OCI-LY1 (cell line): ENCODE data around the gene ATP6V0A1.

Experiments
- CTCF ChIP-seq: fragments of 200-600 bp; sonication (generic), shearing (Covaris generic); IDR thresholded peaks from 2 replicates; pipeline ENCODE4 v1.5.1; 2017; ENCODE audit warnings: mild to moderate bottlenecking, antibody characterized with exemption, low read length, moderate library complexity, mixed read lengths
- EZH2 ChIP-seq: fragments of 200-600 bp; sonication (generic), shearing (Covaris generic); IDR thresholded peaks from 2 replicates; pipeline ENCODE4 v1.8.0; 2017; ENCODE audit warnings: borderline replicate concordance, mixed run types, mild to moderate bottlenecking, antibody characterized with exemption, low read length, moderate library complexity, mixed read lengths

GRCh38 chr17:42424991-42425610 lies 33.6 kb upstream of the ATP6V0A1 start:
- no peak for TF ChIP-seq CTCF
- TF ChIP-seq EZH2, result no peak
